MV-4-11 (cell line): ENCODE measurements around the gene ZNF729.
"Not testable (repeated sequence)": the region's sequence is repeated elsewhere in the genome, so short reads cannot be mapped to it uniquely, and the experiment has no call there.

Experiments
- DNase-seq: peaks from one replicate; lab custom pipeline; 2025; lab: John Stamatoyannopoulos, UW

The ZNF729 gene

GRCh38 chr19:22286151-22286810 is at the start of gene ZNF729:
Gene ZNF729 (plus strand): TSS chr19:22286441. CDS start chr19:22286526, 85 bp downstream.
- DNase-seq, result no peak

- DNase-seq, result no peak
Observed at GRCh38 chr19:22256856-22257255, 29.4 kb upstream of the ZNF729 start.

GRCh38 chr19:22257381-22257780 is 28.9 kb upstream of the ZNF729 start:
- no peak for DNase-seq

GRCh38 chr19:22257916-22258315 is 28.3 kb upstream of the ZNF729 start:
- DNase-seq, result no peak

DNA sequence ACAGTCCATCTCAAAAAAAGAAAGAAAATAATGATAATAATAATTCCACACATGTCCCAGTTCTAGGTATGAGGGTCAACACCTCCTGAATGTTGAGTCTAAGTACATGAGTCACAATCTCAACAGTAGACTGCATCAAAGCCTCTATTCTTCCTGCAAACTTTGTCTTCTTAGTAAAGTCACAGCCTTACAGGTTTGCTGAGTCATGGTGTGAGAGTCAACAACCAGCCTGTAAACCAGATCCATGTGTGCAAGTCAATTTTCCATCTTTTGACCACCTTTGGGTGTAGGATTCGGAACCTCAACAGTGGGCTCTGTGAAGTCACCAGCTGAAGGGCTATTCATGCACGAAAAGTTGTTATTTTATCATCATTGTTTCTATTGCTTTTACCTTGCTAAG is 25.7 kb upstream of the ZNF729 start:
- DNase-seq, result no peak

GRCh38 chr19:22261596-22261995 is 24.6 kb upstream of the ZNF729 start:
- no peak for DNase-seq

GRCh38 chr19:22263121-22263520 is 23.1 kb upstream of the ZNF729 start:
- DNase-seq, result no peak

GRCh38 chr19:22321554-22321953 is 35.3 kb downstream of the ZNF729 start:
- not testable (repeated sequence) for DNase-seq

GRCh38 chr19:22326219-22326618 is 40.0 kb downstream of the ZNF729 start:
- DNase-seq, result no peak

DNA sequence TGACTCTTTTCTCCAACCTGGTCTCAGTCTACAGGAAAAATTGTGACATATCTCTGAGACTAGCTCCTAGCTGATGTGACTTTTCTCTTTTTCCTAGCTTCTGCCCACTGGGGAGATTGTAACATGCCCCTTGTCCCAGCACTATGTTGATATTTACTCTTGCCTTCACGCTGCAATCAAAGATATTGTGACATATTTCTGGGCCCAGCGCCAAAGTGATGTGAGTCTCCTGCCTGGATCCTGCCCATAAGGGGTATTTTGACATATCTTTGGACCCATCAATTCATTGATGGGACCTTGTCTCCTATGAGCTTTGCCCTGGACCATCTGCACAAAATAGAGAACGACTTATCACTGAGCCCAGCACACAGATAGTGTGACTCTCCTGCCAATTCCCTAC is 41.1 kb downstream of the ZNF729 start:
- DNase-seq, result no peak

- no peak for DNase-seq
Observed at GRCh38 chr19:22331521-22331920, 45.3 kb downstream of the ZNF729 start.

DNA sequence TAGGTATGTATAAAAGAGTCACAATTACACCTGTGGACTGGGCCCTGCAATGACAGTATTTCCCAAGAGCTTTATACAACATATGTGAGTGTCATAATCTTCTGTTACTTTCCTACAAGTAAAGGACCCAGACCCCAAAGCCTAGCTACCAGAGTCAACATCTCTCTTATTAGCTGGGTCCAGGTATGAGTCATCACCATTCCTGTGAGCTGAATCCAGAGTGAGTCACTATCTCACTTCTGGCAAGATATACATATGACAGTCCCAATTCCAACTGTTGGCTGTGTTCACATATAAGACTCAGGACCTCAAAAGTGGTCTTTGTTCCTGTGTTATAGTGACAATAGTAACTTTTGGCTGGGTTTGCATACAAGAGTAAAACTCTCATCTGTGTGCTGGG is 46.7 kb downstream of the ZNF729 start:
- DNase-seq, result no peak

- no peak for DNase-seq
Observed at GRCh38 chr19:22335716-22336115, 49.5 kb downstream of the ZNF729 start.

- DNase-seq, result no peak
Observed at GRCh38 chr19:22354665-22355064, 68.4 kb downstream of the ZNF729 start.
